Esophagus muscularis mucosa (tissue), 4 donors: ENCODE results near the gene COL12A1. TPM values are rescaled to one million over a fixed set of nuclear protein-coding genes. Genes with fewer than 3 reads are reported as not detected.

ENCODE experiments used
- DNase-seq: peaks from one replicate; pipeline ENCODE4 v3.0.0-alpha.2; 2017; ENCODE audit errors: extremely low spot score
- H3K27ac ChIP-seq, 4 donors: fragments of 200-600 bp; sonication (generic); replicated peaks in 1 of 4; 1 replicate in 3 of 4; 2 replicates in 1 of 4; pipeline ENCODE4 v1.5.1; 2016 to 2019; ENCODE audit warnings: mild to moderate bottlenecking in 1 of 4
- H3K27me3 ChIP-seq, 4 donors: fragments of 200-600 bp; sonication (generic); one replicate each; pipeline versions ENCODE4 v1.5.1 to v1.6.0; 2016 to 2019
- H3K36me3 ChIP-seq, 4 donors: fragments of 200-600 bp; sonication (generic); one replicate each; pipeline ENCODE4 v1.5.1; 2016 to 2019
- H3K4me1 ChIP-seq, 4 donors: fragments of 200-600 bp; sonication (generic); one replicate each; pipeline ENCODE4 v1.5.1; 2016 to 2019
- H3K4me3 ChIP-seq, 4 donors: fragments of 200-600 bp; sonication (generic); 1 replicate in 2 of 4; 2 replicates in 2 of 4; pipeline ENCODE4 v1.5.1; 2016 to 2019; ENCODE audit warnings: mild to moderate bottlenecking in 4 of 4, moderate library complexity in 1 of 4
- H3K9me3 ChIP-seq, 4 donors: fragments of 200-600 bp; sonication (generic); 1 replicate in 3 of 4; 2 replicates in 1 of 4; pipeline ENCODE4 v1.5.1; 2016 to 2019
- EP300 ChIP-seq: sonication (generic); formaldehyde crosslinking; IDR thresholded peaks from one replicate; pipeline ENCODE4 v1.6.1; 2017; ENCODE audit warnings: antibody characterized with exemption
- POLR2A ChIP-seq: fragments of 450-650 bp; IDR thresholded peaks from one replicate; pipeline ENCODE4 v1.6.1; 2017; ENCODE audit warnings: antibody characterized with exemption, moderate library complexity, mild to moderate bottlenecking, low read depth
- POLR2AphosphoS5 ChIP-seq, 2 donors: sonication (generic); formaldehyde crosslinking; IDR thresholded peaks; one replicate each; pipeline ENCODE4 v1.6.1; 2017; ENCODE audit warnings: antibody characterized with exemption in 2 of 2
- WGBS: methylation state at CpG from one replicate; pipeline ENCODE4 v1.1.5; 2018; 5-methylcytosine and 5-hydroxymethylcytosine counted together
- intact Hi-C: fragments of 100-400 bp; cut with DNase I; formaldehyde crosslinking; loops from one replicate; pipeline ENCODE4 v1.15.1; 2023
- total RNA-seq, 4 donors: library from RNA; depleted of rRNA; stranded (reverse); fragments of >200 nt; gene quantifications; one replicate each; pipeline versions ENCODE4 v1.1.0 to v1.2.1, GENCODE V29; 2016
- TF ChIP-seq, protein P1 (sequence below), 3 experiments: fragments of 200-600 bp in 2 of 3; fragments of 450-650 bp in 1 of 3; sonication (generic) in 2 of 3; IDR thresholded peaks; one replicate each; pipeline ENCODE4 v1.5.1; 2017 to 2019; ENCODE audit warnings: antibody characterized with exemption in 3 of 3, mild to moderate bottlenecking in 2 of 3, moderate library complexity in 1 of 3

COL12A1 gene
- total RNA-seq, 4 donors from 2014 or later = 309 to 477 (median 376) TPM

DNA sequence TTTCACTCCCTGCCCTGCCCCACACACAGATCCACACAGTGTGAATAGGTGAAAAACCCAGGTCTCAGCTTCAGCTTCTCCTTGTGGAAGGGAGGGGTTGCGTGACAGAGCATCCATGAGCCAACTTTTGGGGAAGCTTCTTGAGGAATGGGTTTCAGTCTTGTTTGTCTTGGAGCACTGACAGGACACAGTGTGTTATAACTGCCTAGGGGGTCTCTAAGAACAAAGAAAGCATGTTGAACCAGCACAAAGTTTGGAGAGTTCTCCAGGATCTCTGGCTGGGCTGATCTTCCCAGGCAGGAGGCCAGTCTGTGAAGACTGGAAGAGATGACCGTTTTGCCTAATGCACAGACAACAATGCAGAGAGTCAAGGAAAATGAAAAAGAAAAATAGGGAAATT, 164.5 kb downstream of the COL12A1 start:
- no peaks in the 10 kb centered on the region for H3K4me1 ChIP-seq
- H3K9me3 ChIP-seq = peaks cover 0 to 12% (median 4%) of the 10 kb centered on the region in 4 donors
- WGBS = 100% methylated on average over 2 of the region's 2 CpGs
- no peak for TF ChIP-seq EP300
- TF ChIP-seq, protein P1, sequence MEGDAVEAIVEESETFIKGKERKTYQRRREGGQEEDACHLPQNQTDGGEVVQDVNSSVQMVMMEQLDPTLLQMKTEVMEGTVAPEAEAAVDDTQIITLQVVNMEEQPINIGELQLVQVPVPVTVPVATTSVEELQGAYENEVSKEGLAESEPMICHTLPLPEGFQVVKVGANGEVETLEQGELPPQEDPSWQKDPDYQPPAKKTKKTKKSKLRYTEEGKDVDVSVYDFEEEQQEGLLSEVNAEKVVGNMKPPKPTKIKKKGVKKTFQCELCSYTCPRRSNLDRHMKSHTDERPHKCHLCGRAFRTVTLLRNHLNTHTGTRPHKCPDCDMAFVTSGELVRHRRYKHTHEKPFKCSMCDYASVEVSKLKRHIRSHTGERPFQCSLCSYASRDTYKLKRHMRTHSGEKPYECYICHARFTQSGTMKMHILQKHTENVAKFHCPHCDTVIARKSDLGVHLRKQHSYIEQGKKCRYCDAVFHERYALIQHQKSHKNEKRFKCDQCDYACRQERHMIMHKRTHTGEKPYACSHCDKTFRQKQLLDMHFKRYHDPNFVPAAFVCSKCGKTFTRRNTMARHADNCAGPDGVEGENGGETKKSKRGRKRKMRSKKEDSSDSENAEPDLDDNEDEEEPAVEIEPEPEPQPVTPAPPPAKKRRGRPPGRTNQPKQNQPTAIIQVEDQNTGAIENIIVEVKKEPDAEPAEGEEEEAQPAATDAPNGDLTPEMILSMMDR (IDR thresholded peaks at IDR 0.05) = no peak
- TF ChIP-seq POLR2AphosphoS5 (IDR thresholded peaks at IDR 0.05) = no peak
- no peak for TF ChIP-seq POLR2A
- no peak overlapping the region for H3K27ac ChIP-seq
- H3K36me3 ChIP-seq = no peaks in the 10 kb centered on the region
- H3K27me3 ChIP-seq = no peaks in the 10 kb centered on the region
- H3K4me3 ChIP-seq = no peak overlapping the region
- no peak for DNase-seq
- intact Hi-C loops = no loop called here

Other genes starting within 250 kb of the COL12A1 start
- gene COX7A2, start 37.7 kb upstream of the COL12A1 start, total RNA-seq = 100 to 1,000 TPM; 126 to 480 (median 300) TPM
- gene TMEM30A, start 78.7 kb upstream of the COL12A1 start, total RNA-seq = 100 to 1,000 TPM in 1 of 4 donors, 10 to 100 TPM in 3; 87.6 to 102 (median 91.9) TPM